Hepatocyte (in vitro differentiated cells): ENCODE measurements around the gene GPRC6A.

ENCODE experiments used
- EZH2 ChIP-seq: fragments of 200-600 bp; sonication (generic); IDR thresholded peaks from 2 replicates; pipeline ENCODE4 v1.6.1; 2016; ENCODE audit warnings: antibody characterized with exemption, mild to moderate bottlenecking, borderline replicate concordance
- TF ChIP-seq, protein P1 (sequence below): fragments of 200-600 bp; sonication (generic); IDR thresholded peaks from 2 replicates; pipeline ENCODE4 v1.5.1; 2016; ENCODE audit warnings: antibody characterized with exemption, mild to moderate bottlenecking; ENCODE audit not compliant: poor library complexity

DNA sequence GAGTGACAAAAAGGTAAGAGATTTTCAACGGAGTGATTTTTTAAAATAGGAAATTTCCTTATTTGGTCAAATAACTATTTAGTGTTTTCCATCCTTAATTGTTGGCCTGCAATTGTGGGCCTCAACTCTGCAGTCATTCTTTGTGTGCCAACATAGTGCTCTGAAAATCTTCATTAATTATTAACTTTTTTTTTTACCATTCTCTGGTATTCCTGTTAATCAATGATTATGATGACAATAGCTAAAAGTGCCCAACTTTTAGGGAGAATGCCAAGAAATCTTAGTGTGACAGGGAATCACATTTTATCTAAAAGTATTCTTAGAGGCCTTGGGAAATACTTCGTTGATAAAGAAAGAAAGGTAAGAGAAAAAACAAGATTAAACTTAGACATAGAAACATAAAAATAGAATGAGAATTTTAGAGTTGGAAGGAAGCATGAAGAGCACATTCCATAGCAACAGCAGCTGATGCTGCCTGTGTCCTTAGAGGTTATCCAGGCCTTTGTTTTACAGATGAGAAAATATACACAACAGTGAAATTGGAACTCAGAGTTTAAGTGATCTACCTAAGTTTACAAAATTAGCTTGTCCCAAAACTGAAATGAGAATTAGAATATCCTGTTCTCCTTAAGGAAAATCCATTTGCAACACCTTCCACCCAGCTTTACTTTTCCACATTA lies 1.2 kb downstream of the GPRC6A start:
- TF ChIP-seq, protein P1, sequence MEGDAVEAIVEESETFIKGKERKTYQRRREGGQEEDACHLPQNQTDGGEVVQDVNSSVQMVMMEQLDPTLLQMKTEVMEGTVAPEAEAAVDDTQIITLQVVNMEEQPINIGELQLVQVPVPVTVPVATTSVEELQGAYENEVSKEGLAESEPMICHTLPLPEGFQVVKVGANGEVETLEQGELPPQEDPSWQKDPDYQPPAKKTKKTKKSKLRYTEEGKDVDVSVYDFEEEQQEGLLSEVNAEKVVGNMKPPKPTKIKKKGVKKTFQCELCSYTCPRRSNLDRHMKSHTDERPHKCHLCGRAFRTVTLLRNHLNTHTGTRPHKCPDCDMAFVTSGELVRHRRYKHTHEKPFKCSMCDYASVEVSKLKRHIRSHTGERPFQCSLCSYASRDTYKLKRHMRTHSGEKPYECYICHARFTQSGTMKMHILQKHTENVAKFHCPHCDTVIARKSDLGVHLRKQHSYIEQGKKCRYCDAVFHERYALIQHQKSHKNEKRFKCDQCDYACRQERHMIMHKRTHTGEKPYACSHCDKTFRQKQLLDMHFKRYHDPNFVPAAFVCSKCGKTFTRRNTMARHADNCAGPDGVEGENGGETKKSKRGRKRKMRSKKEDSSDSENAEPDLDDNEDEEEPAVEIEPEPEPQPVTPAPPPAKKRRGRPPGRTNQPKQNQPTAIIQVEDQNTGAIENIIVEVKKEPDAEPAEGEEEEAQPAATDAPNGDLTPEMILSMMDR = no peak
- TF ChIP-seq EZH2 = no peak
